HPDE6-E6E7 (cell line): ENCODE data around the gene BMP5.

Experiments used
- DNase-seq: peaks from one replicate; pipeline ENCODE4 v3.0.0; 2011; ENCODE audit warnings: missing footprints; ENCODE audit errors: extremely low spot score

BMP5 gene

GRCh38 chr6:55713436-55713835 is 162.0 kb downstream of the BMP5 start:
- DNase-seq, result no peak

- no peak for DNase-seq
Measured at GRCh38 chr6:55708711-55709110, 166.7 kb downstream of the BMP5 start.

- DNase-seq, result no peak
Measured at GRCh38 chr6:55705451-55706440, 169.6 kb downstream of the BMP5 start.

- DNase-seq, result no peak
Measured at GRCh38 chr6:55704421-55704820, 171.0 kb downstream of the BMP5 start.
